AG04449 (cell line): ENCODE results near the gene GDF7.

Experiments used
- CTCF ChIA-PET: fragments of 350-600 bp; formaldehyde crosslinking; extraction: SDS; loops from one replicate; lab custom pipeline; 2021; ENCODE audit warnings: antibody characterized with exemption; lab: Yijun Ruan, JAX
- POLR2A ChIA-PET: fragments of 400-600, 350-600 bp; formaldehyde crosslinking; extraction: SDS; loops from one replicate; lab custom pipeline; 2020; ENCODE audit warnings: antibody characterized with exemption, inconsistent platforms; lab: Yijun Ruan, JAX
- DNase-seq: peaks from one replicate; pipeline ENCODE4 v3.0.0-alpha.2; 2010; ENCODE audit warnings: low read depth, low spot score
- H3K4me3 ChIP-seq: 2 replicates; pipeline ENCODE4 v1.5.1; 2011; ENCODE audit warnings: low read depth, mild to moderate bottlenecking, control low read depth, low read length
- CTCF ChIP-seq: IDR thresholded peaks from one replicate; pipeline ENCODE4 v1.5.1; 2011; ENCODE audit warnings: mild to moderate bottlenecking, moderate library complexity, low read length, control low read depth, inconsistent platforms; ENCODE audit not compliant: insufficient read depth; ENCODE audit errors: missing control alignments

Gene GDF7

GRCh38 chr2:20643826-20644225 is 23.1 kb upstream of the GDF7 start:
- DNase-seq, result no peak
- ChIA-PET POLR2A (interaction anchor here (5.6 kb wide), 1 partner anchor 195 kb away, joined by 46 read pairs; the partner anchor contains the start of gene RHOB), CTCF (interaction anchor here (0.8 to 17.0 kb wide), 20 partner anchors 8 to 278 kb away, joined by 3 to 394 read pairs (median 19); partner anchors contain the start of genes HS1BP3 and RHOB)
- no peak for TF ChIP-seq CTCF
- no peak overlapping the region for H3K4me3 ChIP-seq

GRCh38 chr2:20645301-20645701 is 21.6 kb upstream of the GDF7 start:
- no peak for DNase-seq
- no peak overlapping the region for H3K4me3 ChIP-seq
- POLR2A ChIA-PET, result no interaction called here
- no peak for TF ChIP-seq CTCF
- CTCF ChIA-PET, result interaction anchor here (4.1 to 17.0 kb wide), 5 partner anchors 10 to 234 kb away, joined by 24 to 394 read pairs (median 148); partner anchors contain the start of gene RHOB

- DNase-seq, result no peak
- TF ChIP-seq CTCF, result no peak
- H3K4me3 ChIP-seq, result no peak overlapping the region
- ChIA-PET CTCF (interaction anchor here (6.7 to 8.5 kb wide), 2 partner anchors 16 to 197 kb away, joined by 88 to 148 read pairs; partner anchors contain the start of gene RHOB), POLR2A (no interaction called here)
These were observed 21.2 kb upstream of the GDF7 start for GRCh38 chr2:20645761-20646160.

GRCh38 chr2:20646446-20646845 is 20.5 kb upstream of the GDF7 start:
- CTCF ChIA-PET, result interaction anchor here (6.7 to 8.5 kb wide), 2 partner anchors 15 to 198 kb away, joined by 88 to 148 read pairs; partner anchors contain the start of gene RHOB

GRCh38 chr2:20647211-20647610 is 19.7 kb upstream of the GDF7 start:
- ChIA-PET POLR2A (interaction anchor here (0.8 kb wide), 1 partner anchor 200 kb away, joined by 3 read pairs; the partner anchor contains the start of gene RHOB), CTCF (interaction anchor here (1.0 to 8.5 kb wide), 4 partner anchors 9 to 236 kb away, joined by 3 to 148 read pairs (median 51); partner anchors contain the start of gene RHOB)
- no peak for DNase-seq
- TF ChIP-seq CTCF, result no peak
- no peak overlapping the region for H3K4me3 ChIP-seq

More at GRCh38 chr2:20646446-20646845, 20.5 kb upstream of the GDF7 start:
- H3K4me3 ChIP-seq, result no peak overlapping the region
- POLR2A ChIA-PET, result interaction anchor here (0.8 kb wide), 1 partner anchor 200 kb away, joined by 3 read pairs; the partner anchor contains the start of gene RHOB
- no peak for TF ChIP-seq CTCF
- no peak for DNase-seq

GRCh38 chr2:20647738-20648137 is 19.2 kb upstream of the GDF7 start:
- DNase-seq, result no peak
- ChIA-PET CTCF (interaction anchor here (0.9 to 8.5 kb wide), 8 partner anchors 9 to 269 kb away, joined by 3 to 148 read pairs (median 10); partner anchors contain the start of gene RHOB), POLR2A (no interaction called here)
- no peak overlapping the region for H3K4me3 ChIP-seq
- no peak for TF ChIP-seq CTCF
